T-helper 1 cell treated with Interleukin-12 subunit alpha and Interleukin-12 subunit beta and Interleukin-4 antibody, amounts not matched to agents 30 ng/mL and 1 ng/mL, for 36 hours (primary cell): ENCODE data around the gene HIBADH. TPM values are rescaled to one million over a fixed set of nuclear protein-coding genes. Genes with fewer than 3 reads are reported as not detected.

Experiments used
- intact Hi-C: fragments of 100-400 bp; cut with micrococcal nuclease; formaldehyde crosslinking; loops from one replicate; pipeline ENCODE4 v1.15.1; 2024
- total RNA-seq: library from RNA; stranded (reverse); gene quantifications from 2 replicates; pipeline ENCODE4 v1.2.3, GENCODE V29; 2022

The HIBADH gene
- total RNA-seq, 1 donor from 2014 or later = 11.5 TPM

- intact Hi-C loops = no loop called here
These were observed 57.4 kb downstream of the HIBADH start for GRCh38 chr7:27605283-27605682.

- intact Hi-C loops = loop anchor here (1.0 kb wide), 1 partner anchor 73 kb away; no protein-coding TSS in a partner anchor
These were observed 58.9 kb downstream of the HIBADH start for GRCh38 chr7:27603813-27604212.

- intact Hi-C loops = no loop called here
These were observed 59.9 kb downstream of the HIBADH start for GRCh38 chr7:27602766-27603165.

- intact Hi-C loops = no loop called here
These were observed 61.5 kb downstream of the HIBADH start for GRCh38 chr7:27601217-27601616.

GRCh38 chr7:27600247-27600646 lies 62.4 kb downstream of the HIBADH start:
- intact Hi-C loops = no loop called here

- intact Hi-C loops = no loop called here
These were observed 67.7 kb downstream of the HIBADH start for GRCh38 chr7:27595009-27595408.

DNA sequence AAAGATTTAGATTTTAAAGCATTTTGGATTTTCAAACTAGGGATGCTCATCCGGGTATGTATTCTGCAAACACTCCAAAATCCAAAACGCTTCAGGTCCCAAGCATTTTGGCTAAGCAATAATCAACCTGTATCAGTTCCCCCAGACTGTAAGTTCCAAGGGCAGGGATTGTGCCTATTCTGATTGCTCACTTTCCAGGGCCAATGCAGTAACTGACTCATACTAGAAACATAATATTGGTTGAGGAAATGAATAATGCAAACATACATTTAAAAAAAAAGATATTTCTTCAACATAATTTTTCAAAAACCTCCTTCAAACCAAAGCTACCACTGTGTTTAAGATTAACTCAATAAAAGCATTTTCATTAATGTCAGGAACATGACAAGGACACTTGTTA lies 69.5 kb downstream of the HIBADH start:
- intact Hi-C loops = no loop called here

DNA sequence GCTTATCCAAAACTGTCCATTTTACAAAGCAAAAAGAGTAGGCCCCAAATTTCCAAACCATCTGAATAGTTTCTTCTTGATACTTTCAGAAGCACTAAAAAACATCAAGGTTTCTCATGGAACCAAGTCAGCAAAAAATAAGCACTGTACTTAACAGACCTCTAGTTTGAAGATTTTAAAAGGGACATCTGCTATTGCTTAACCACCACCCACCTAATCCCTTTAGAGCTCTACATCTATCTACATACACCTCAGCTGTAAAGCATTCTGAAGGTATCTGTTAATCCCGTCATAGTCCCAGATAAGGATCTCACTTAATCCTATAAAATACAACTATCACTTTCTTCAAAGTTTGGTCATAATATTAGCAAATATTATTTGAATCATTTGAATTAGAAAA lies 72.3 kb downstream of the HIBADH start:
- intact Hi-C loops = no loop called here

DNA sequence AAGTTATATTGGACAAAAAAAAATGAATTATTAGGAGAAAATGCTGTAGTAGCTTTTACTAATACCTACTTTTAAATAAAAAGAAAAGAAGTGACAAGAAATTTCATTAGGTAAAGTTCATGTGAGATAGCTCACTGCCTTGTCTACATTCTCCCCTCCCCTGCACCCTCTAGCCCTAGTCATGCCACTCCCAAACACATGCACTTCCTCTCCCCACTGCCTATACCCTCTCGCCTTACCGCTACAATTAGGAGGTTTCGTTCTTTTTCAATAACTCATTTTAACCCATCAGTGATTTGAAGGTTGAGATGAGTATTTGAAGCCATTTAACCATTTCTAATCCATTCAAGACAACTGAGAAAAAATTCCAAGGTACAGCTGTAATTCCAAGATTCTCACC lies 75.3 kb downstream of the HIBADH start:
- intact Hi-C loops = no loop called here

GRCh38 chr7:27586825-27587224 lies 75.9 kb downstream of the HIBADH start:
- intact Hi-C loops = no loop called here

DNA sequence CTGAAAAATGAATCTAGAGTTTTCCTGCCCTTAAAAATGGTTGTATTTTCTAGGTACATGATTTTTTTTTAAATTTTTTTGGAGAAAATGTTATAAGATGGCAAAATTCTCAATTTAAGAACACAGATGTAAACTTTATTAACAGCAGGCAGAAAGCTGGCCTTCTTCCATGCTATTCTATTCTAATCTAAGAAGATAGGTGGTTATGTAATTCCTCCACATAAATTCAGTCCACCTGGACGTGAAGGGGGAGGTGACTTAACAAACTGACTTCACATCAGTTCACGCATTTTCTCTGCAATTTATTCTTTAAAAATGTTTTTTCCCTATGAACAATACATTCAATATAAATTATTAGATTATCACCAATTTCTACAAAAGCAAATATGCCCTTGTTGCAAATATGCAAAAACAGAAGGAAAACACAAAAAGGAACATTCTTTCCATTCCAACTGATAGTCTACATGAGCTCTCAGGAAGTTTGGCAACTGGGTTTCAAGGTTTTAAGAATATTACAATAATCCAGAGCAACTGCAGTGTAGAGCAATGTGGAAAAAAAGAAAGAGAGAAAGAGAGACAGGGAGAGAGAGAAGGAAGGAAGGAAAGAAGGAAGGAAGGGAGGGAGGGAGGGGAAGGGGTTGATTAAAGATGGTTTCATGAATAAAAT lies 76.8 kb downstream of the HIBADH start:
- intact Hi-C loops = no loop called here

- intact Hi-C loops = no loop called here
These were observed 80.8 kb downstream of the HIBADH start for GRCh38 chr7:27581906-27582305.

- intact Hi-C loops = no loop called here
These were observed 81.6 kb downstream of the HIBADH start for GRCh38 chr7:27581119-27581518.

DNA sequence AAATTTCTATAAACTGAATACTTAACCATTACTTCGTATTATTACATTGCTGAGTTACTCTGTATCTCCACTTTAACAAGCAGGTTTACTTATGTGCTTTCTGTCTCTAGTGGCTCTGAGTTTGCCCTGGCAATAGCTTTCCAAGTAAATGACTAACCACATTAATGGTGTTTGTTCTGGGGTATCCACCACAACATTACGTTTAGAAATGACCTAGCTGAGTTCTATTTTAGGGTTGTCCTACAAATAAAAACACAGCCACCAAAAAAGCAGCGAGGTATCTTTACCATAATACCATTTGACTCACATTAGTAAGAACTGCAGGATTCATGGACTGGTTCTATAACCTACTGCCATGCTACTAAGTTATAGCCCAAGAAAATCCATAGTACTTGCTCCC lies 83.1 kb downstream of the HIBADH start:
- intact Hi-C loops = loop anchor here (5.0 kb wide), 1 partner anchor 343 kb away; no protein-coding TSS in a partner anchor

- intact Hi-C loops = loop anchor here (5.0 kb wide), 1 partner anchor 344 kb away; no protein-coding TSS in a partner anchor
These were observed 84.5 kb downstream of the HIBADH start for GRCh38 chr7:27578169-27578568.

DNA sequence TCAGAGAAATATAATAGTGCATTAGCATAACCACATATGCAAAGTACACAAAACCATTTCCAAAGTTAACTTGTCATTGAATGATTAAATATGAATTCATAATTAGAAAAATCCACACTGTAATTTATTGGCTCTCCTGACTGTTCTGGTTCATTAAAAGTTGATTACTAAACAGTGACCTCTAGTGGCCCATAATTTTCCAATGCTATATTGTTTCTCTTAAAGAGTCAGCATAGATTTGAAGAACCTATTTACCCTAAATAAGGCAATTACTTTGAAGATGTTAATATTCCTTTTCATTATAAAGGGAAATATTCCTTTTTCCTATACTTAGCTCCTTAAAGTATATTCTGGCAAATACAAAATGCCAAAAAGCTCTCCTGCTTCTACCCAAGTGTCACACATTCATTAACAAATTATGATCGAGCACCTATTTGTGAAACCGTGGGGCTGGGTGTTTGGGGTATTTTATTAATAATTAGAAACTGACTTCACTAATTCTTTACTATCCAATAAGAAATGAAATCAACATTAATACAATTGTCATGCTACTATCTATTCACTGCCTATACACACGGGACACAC lies 86.2 kb downstream of the HIBADH start:
- intact Hi-C loops = loop anchor here (1.0 to 5.0 kb wide), 4 partner anchors 346 to 444 kb away; no protein-coding TSS in a partner anchor

DNA sequence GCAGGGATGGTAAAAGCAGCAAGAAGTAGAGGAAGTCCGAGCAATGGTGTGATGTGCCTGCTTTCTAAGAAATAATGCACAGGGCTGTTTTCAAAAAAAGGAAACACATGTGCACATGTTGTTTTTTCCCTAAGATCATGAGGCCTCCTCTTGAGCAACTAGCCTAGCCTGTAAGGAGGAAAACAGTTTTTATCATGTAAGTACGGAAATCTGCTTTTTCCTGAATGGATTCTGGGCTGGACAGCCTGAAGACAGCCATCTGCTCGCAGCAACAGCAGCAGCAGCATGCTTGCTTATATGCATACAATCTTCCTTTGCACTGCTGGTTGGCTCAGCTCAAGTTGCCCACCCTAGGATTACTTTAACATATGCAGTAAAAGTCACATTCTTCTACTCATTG lies 87.1 kb downstream of the HIBADH start:
- intact Hi-C loops = loop anchor here (1.0 to 5.0 kb wide), 4 partner anchors 347 to 445 kb away; no protein-coding TSS in a partner anchor

GRCh38 chr7:27569106-27569505 lies 93.6 kb downstream of the HIBADH start:
- intact Hi-C loops = no loop called here

GRCh38 chr7:27567266-27567665 lies 95.4 kb downstream of the HIBADH start:
- intact Hi-C loops = no loop called here

- intact Hi-C loops = no loop called here
These were observed 97.7 kb downstream of the HIBADH start for GRCh38 chr7:27564881-27565482.

GRCh38 chr7:27560706-27561235 lies 101.9 kb downstream of the HIBADH start:
- intact Hi-C loops = no loop called here

DNA sequence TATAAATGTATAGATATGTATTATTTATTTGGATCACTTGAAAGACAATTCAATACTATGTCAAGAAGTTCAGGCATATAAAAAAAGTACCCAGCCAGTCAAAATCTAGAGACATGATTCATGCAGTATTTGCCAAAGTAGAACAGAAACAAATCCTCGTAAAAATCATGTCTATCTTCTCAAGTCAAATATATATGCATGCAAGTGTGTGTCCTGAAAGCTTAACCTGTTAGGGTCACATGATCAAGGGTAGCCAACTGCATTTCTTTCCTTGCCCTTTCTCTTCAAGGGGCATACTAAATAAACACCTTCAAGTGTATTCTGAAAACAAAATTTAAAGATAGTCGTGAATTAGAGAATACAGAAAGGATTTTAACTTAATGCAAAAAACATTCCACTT lies 107.0 kb downstream of the HIBADH start:
- intact Hi-C loops = no loop called here
